A549 (cell line): ENCODE results near the gene HMG20A.

Experiments
- CTCF ChIP-seq: fragments of >200 bp; sonication (Bioruptor Twin); formaldehyde crosslinking; IDR thresholded peaks from 3 replicates; pipeline ENCODE4 v1.5.1; 2016
- EHF ChIP-seq: fragments of 250-450 bp; sonication (Bioruptor Pico); IDR thresholded peaks from 2 replicates; pipeline ENCODE4 v1.5.0; 2020; ENCODE audit warnings: mild to moderate bottlenecking
- ELK1 ChIP-seq: fragments of 150-350 bp; IDR thresholded peaks from 2 replicates; pipeline ENCODE4 v1.6.1; 2014; ENCODE audit warnings: low read depth, mild to moderate bottlenecking, low read length
- HDAC2 ChIP-seq: fragments of 200-600 bp; sonication (generic); IDR thresholded peaks from 2 replicates; pipeline ENCODE4 v1.6.1; 2016
- HEYL ChIP-seq: fragments of 250-450 bp; sonication (Bioruptor Pico); IDR thresholded peaks from 2 replicates; pipeline ENCODE4 v1.8.0; 2021; ENCODE audit warnings: mild to moderate bottlenecking, moderate library complexity
- KDM1A ChIP-seq: fragments of 200-600 bp; sonication (generic); IDR thresholded peaks from 2 replicates; pipeline ENCODE4 v1.6.1; 2016; ENCODE audit warnings: low read depth, mild to moderate bottlenecking
- MAZ ChIP-seq: fragments of 150-350 bp; IDR thresholded peaks from 2 replicates; pipeline ENCODE4 v1.6.1; 2014; ENCODE audit warnings: antibody characterized with exemption, low read depth, low read length, borderline replicate concordance
- POLR2A ChIP-seq: IDR thresholded peaks from 2 replicates; pipeline ENCODE4 v1.6.1; 2012; ENCODE audit warnings: mild to moderate bottlenecking, low read length
- RCOR1 ChIP-seq: fragments of 150-350 bp; IDR thresholded peaks from 2 replicates; pipeline ENCODE4 v1.6.1; 2014; ENCODE audit warnings: antibody characterized with exemption, low read length, low read depth
- REST ChIP-seq: fragments of 200-600 bp; sonication (generic); IDR thresholded peaks from 2 replicates; pipeline ENCODE4 v1.6.1; 2016; ENCODE audit warnings: antibody characterized with exemption, mild to moderate bottlenecking, moderate library complexity
- SMC3 ChIP-seq: fragments of >200 bp; sonication (Bioruptor Twin); formaldehyde crosslinking; IDR thresholded peaks from 3 replicates; pipeline ENCODE4 v1.6.1; 2018; ENCODE audit warnings: inconsistent platforms
- SREBF2 ChIP-seq: fragments of 450-650 bp; IDR thresholded peaks from 2 replicates; pipeline ENCODE4 v1.6.1; 2014; ENCODE audit warnings: mild to moderate bottlenecking, moderate library complexity
- TP53 ChIP-seq: fragments of 250-450 bp; sonication (Bioruptor Pico); IDR thresholded peaks from 2 replicates; pipeline ENCODE4 v1.5.0; 2021; ENCODE audit warnings: mild to moderate bottlenecking, moderate library complexity
- ZFP36 ChIP-seq: fragments of 450-650 bp; IDR thresholded peaks from 2 replicates; pipeline ENCODE4 v1.6.1; 2014; ENCODE audit warnings: borderline replicate concordance; ENCODE audit not compliant: partially characterized antibody

GRCh38 chr15:77506311-77507142 lies 85.8 kb downstream of the HMG20A start:
- TF ChIP-seq POLR2A (no peak), REST (no peak), RCOR1 (no peak), KDM1A (no peak), HEYL (CRISPR knock-in tag) (no peak), CTCF (no peak), HDAC2 (no peak), SMC3 (no peak), SREBF2 (no peak), MAZ (no peak), EHF (CRISPR knock-in tag) (no peak), ZFP36 (no peak), TP53 (CRISPR knock-in tag) (no peak), ELK1 (no peak)
